WTC11 (cell line): ENCODE data around the gene SHISA9. TPM values are rescaled to one million over a fixed set of nuclear protein-coding genes. Genes with fewer than 3 reads are reported as not detected.

Experiments used
- ATAC-seq: fragments of 200-7000 bp; cut with Tn5 transposase; 2 replicates; pipeline ENCODE4 v1.10.0; 2021; ENCODE audit warnings: mild to moderate bottlenecking, moderate library complexity
- CTCF ChIA-PET: fragments of 300-600 bp; sonication (Branson Sonifier 250); formaldehyde crosslinking; loops from one replicate; lab custom pipeline; 2021; ENCODE audit warnings: antibody characterized with exemption; lab: Charles Lee
- POLR2A ChIA-PET: fragments of 350-600 bp; sonication (Branson Sonifier 250); formaldehyde crosslinking; loops from one replicate; lab custom pipeline; 2021; ENCODE audit warnings: antibody characterized with exemption; lab: Charles Lee
- DNase-seq: peaks from one replicate; pipeline ENCODE4 v3.0.0; 2021; ENCODE audit warnings: low spot score
- H3K27ac Mint-ChIP-seq: 2 replicates; pipeline ENCODE4 v1.8.0; 2021; ENCODE audit warnings: mixed read lengths
- H3K27me3 Mint-ChIP-seq: 2 replicates; pipeline ENCODE4 v1.8.0; 2021; ENCODE audit warnings: low read depth, mild to moderate bottlenecking, moderate library complexity, mixed read lengths
- H3K36me3 Mint-ChIP-seq: 2 replicates; pipeline ENCODE4 v1.8.0; 2021; ENCODE audit warnings: mixed read lengths
- H3K4me1 Mint-ChIP-seq: 2 replicates; pipeline ENCODE4 v1.8.0; 2022; ENCODE audit warnings: mixed read lengths
- H3K4me3 Mint-ChIP-seq: 2 replicates; pipeline ENCODE4 v1.8.0; 2021; ENCODE audit warnings: mild to moderate bottlenecking, moderate library complexity, mixed read lengths
- H3K9me3 Mint-ChIP-seq: 2 replicates; pipeline ENCODE4 v1.8.0; 2021; ENCODE audit warnings: mixed read lengths
- ATF1 ChIP-seq: sonication (generic); formaldehyde crosslinking; IDR thresholded peaks from 2 replicates; pipeline ENCODE4 v1.8.1; 2023; ENCODE audit warnings: mild to moderate bottlenecking, moderate library complexity, missing genetic modification reagents
- ATF3 ChIP-seq: sonication (generic); formaldehyde crosslinking; conservative IDR thresholded peaks from 2 replicates; pipeline ENCODE4 v1.8.1; 2022; ENCODE audit warnings: mild to moderate bottlenecking, missing genetic modification reagents
- ATF6 ChIP-seq: sonication (generic); formaldehyde crosslinking; IDR thresholded peaks from 2 replicates; pipeline ENCODE4 v1.8.1; 2023; ENCODE audit warnings: mild to moderate bottlenecking, missing genetic modification reagents
- CBFB ChIP-seq: sonication (generic); formaldehyde crosslinking; IDR thresholded peaks from 2 replicates; pipeline ENCODE4 v1.8.1; 2022; ENCODE audit warnings: mild to moderate bottlenecking, low read depth, missing genetic modification reagents
- E2F1 ChIP-seq: sonication (generic); formaldehyde crosslinking; IDR thresholded peaks from 2 replicates; pipeline ENCODE4 v1.8.0; 2022; ENCODE audit warnings: mild to moderate bottlenecking, missing genetic modification reagents
- E2F4 ChIP-seq: sonication (generic); formaldehyde crosslinking; IDR thresholded peaks from 2 replicates; pipeline ENCODE4 v1.8.1; 2022; ENCODE audit warnings: low read depth, mild to moderate bottlenecking, moderate library complexity, missing genetic modification reagents, borderline replicate concordance
- FOXJ3 ChIP-seq: sonication (generic); formaldehyde crosslinking; IDR thresholded peaks from 2 replicates; pipeline ENCODE4 v1.9.0; 2021; ENCODE audit warnings: missing genetic modification reagents, mild to moderate bottlenecking, borderline replicate concordance
- GABPB1 ChIP-seq: sonication (generic); formaldehyde crosslinking; IDR thresholded peaks from 2 replicates; pipeline ENCODE4 v1.8.1; 2023; ENCODE audit warnings: mild to moderate bottlenecking, missing genetic modification reagents
- IRF1 ChIP-seq: sonication (generic); formaldehyde crosslinking; IDR thresholded peaks from 2 replicates; pipeline ENCODE4 v1.8.0; 2023; ENCODE audit warnings: missing genetic modification reagents
- JAZF1 ChIP-seq: fragments of 250-450 bp; sonication (Bioruptor Pico); IDR thresholded peaks from 2 replicates; pipeline ENCODE4 v1.9.0; 2021; ENCODE audit warnings: moderate library complexity, mild to moderate bottlenecking, inconsistent platforms
- MYBL2 ChIP-seq: sonication (generic); formaldehyde crosslinking; IDR thresholded peaks from 2 replicates; pipeline ENCODE4 v1.8.1; 2023; ENCODE audit warnings: mild to moderate bottlenecking, moderate library complexity, missing genetic modification reagents
- OVOL2 ChIP-seq: fragments of 250-450 bp; sonication (Bioruptor Pico); IDR thresholded peaks from 2 replicates; pipeline ENCODE4 v1.9.0; 2021; ENCODE audit warnings: mild to moderate bottlenecking, borderline replicate concordance
- SP1 ChIP-seq: sonication (generic); formaldehyde crosslinking; conservative IDR thresholded peaks from 2 replicates; pipeline ENCODE4 v1.8.1; 2022; ENCODE audit warnings: missing genetic modification reagents
- TEAD4 ChIP-seq: sonication (generic); formaldehyde crosslinking; IDR thresholded peaks from 2 replicates; pipeline ENCODE4 v1.8.0; 2022; ENCODE audit warnings: mild to moderate bottlenecking, missing genetic modification reagents
- USF2 ChIP-seq: sonication (generic); formaldehyde crosslinking; IDR thresholded peaks from 2 replicates; pipeline ENCODE4 v1.8.1; 2023; ENCODE audit warnings: mild to moderate bottlenecking, missing genetic modification reagents, moderate library complexity
- ZNF138 ChIP-seq: sonication (generic); formaldehyde crosslinking; conservative IDR thresholded peaks from 2 replicates; pipeline ENCODE4 v1.8.1; 2022; ENCODE audit warnings: mild to moderate bottlenecking, moderate library complexity, missing genetic modification reagents
- ZNF317 ChIP-seq: sonication (generic); formaldehyde crosslinking; IDR thresholded peaks from 2 replicates; pipeline ENCODE4 v1.8.1; 2023; ENCODE audit warnings: low read depth, mild to moderate bottlenecking, moderate library complexity, missing genetic modification reagents, borderline replicate concordance
- ZNF532 ChIP-seq: fragments of 250-450 bp; sonication (Bioruptor Pico); IDR thresholded peaks from 2 replicates; pipeline ENCODE4 v1.9.0; 2021; ENCODE audit warnings: mild to moderate bottlenecking, borderline replicate concordance
- total RNA-seq: library from RNA; stranded (reverse); gene quantifications from 3 replicates; pipeline ENCODE4 v1.2.3, GENCODE V29; 2021

Gene SHISA9
- total RNA-seq, 1 experiment from 2014 or later, result 37.5 TPM

- Mint-ChIP-seq H3K9me3 (no peaks in the 10 kb centered on the region), H3K27ac (peak overlapping the region; percentile 77), H3K27me3 (no peaks in the 10 kb centered on the region), H3K36me3 (no peaks in the 10 kb centered on the region), H3K4me3 (peak overlapping the region; percentile 15; the same call in 1 of the 2 replicates), H3K4me1 (peaks cover 76% of the 10 kb centered on the region)
- DNase-seq, result no peak
- TF ChIP-seq MYBL2 (CRISPR knock-in tag) (no peak), E2F1 (CRISPR knock-in tag) (no peak), JAZF1 (no peak), ATF1 (CRISPR knock-in tag) (no peak), OVOL2 (CRISPR knock-in tag) (no peak), ZNF138 (CRISPR knock-in tag) (no peak), SP1 (CRISPR knock-in tag) (no peak), E2F4 (no peak), ATF6 (CRISPR knock-in tag) (no peak), IRF1 (no peak), ATF3 (CRISPR knock-in tag) (no peak), ZNF317 (no peak), GABPB1 (CRISPR knock-in tag) (no peak), ZNF532 (CRISPR knock-in tag) (no peak), TEAD4 (CRISPR knock-in tag) (no peak), USF2 (CRISPR knock-in tag) (no peak), FOXJ3 (CRISPR knock-in tag) (no peak), CBFB (CRISPR knock-in tag) (no peak)
- POLR2A ChIA-PET, result no interaction called here
- CTCF ChIA-PET, result interaction anchor here (0.5 to 0.9 kb wide), 2 partner anchors 256 to 262 kb away, joined by 3 to 4 read pairs; partner anchors contain the start of gene SHISA9
- no peak for ATAC-seq
Observed at GRCh38 chr16:13157082-13157481, 255.7 kb downstream of the SHISA9 start.
